GM11168 (cell line): ENCODE measurements around the gene INTS14.
"Not testable (repeated sequence)": the region's sequence is repeated elsewhere in the genome, so short reads cannot be mapped to it uniquely, and the experiment has no call there.

Source experiments
- in situ Hi-C: fragments of 300-500 bp; cut with MboI; formaldehyde crosslinking; loops from one replicate; pipeline ENCODE4 v1.12.0; 2022; ENCODE audit warnings: low sequenced_read_pairs; ENCODE audit not compliant: unreplicated experiment

The INTS14 gene

DNA sequence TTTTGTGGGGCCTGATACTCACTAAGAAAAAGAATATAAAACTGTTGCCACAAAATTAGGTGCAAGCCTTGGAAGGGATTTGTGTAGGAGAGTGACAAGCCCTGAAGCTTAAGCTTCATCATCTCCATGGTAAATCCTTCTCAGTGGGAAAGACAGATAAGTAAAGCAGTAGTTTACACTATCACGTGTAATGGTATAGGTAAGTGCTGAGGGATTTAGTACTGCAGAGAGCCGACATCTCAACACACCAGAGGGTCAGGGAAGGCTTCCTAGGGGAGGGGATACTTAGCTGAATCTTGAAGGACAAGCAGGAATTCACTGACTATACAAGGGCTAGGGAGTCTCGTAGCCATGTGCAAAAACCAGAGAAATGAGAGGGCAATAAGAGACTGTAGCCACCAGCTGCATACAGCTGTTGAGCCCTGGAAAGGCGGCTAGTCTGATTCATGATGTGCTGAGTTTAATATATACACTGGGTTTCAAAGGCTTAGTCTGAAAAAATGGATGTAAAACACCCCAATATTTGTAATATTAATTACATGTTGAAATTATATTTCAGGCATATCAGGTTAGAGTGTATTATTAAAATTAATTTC is 21.9 kb upstream of the INTS14 start:
- in situ Hi-C loops, result no loop called here

DNA sequence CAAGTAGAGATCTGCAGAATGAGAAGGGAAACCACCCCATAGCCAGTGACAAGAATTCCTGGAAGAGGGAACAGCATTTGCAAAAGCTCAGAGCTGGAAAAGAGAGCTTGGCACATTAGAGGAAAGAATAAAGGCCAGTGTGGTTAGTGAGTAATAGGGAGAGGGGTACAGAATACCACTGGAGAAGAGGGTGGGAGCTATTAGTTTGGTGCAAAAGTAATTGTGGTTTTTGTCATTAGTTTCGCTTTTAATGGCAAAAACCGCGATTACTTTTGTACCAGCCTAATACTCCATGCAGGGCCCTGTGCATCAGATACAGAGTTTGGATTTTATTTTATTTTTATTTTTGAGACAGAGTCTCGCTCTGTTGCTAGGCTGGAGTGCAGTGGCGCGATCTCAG is 20.6 kb upstream of the INTS14 start:
- in situ Hi-C loops, result no loop called here

DNA sequence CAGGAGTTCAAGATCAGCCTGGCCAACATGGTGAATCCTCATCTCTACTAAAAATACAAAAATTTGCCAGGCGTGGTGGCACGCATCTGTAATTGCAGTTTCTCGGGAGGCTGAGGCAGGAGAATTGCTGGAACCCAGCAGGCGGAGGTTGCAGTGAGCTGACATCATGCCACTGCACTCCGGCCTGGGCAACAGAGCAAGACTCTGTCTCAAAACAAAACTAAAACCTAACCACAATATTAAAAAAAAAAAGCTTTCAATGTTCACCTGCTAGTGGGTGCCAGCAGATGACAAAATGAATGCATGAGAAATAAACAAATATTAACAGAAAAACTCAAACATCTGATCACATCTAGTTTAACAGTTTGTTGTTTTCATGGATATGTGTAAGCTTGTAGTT is 19.8 kb upstream of the INTS14 start:
- in situ Hi-C loops, result no loop called here

DNA sequence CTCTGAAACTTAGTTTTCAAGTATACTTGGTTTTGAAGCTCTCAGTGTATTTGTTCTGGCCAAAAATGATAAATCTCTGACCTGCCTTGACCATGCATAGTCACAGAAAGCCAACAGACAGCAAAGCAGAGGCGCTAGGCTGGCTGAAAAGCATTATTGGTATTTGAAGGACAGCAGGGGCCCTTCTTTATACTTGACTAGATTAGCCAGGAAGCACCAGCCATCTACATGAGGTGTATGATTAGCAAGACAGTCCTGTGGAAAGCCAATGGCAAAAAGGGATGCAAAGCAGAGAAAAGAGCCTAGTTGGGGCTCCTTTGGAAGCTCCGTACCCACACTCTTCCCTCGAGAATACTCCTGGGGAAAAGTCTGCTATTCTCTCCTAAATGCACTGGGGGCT is 18.6 kb upstream of the INTS14 start:
- in situ Hi-C loops, result no loop called here

DNA sequence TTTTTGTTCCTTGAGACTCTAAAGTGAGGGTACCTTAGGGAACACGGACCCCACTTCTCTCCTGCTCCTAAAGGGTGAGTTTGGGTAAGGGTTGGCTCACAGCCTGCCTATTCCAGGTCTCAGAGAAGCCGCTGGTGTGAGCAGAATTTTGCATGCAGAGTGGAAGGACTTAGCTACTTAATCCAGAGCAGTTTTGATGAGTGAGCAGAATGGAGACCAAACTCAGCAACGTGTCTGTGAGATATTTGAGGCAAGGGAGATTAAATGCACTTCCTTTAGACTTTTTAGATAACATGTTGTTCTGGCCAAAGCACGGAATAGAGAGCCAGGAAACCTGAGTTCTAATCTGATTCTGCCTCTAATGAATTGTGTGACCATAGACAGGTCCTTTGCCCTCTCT is 15.9 kb upstream of the INTS14 start:
- in situ Hi-C loops, result no loop called here

DNA sequence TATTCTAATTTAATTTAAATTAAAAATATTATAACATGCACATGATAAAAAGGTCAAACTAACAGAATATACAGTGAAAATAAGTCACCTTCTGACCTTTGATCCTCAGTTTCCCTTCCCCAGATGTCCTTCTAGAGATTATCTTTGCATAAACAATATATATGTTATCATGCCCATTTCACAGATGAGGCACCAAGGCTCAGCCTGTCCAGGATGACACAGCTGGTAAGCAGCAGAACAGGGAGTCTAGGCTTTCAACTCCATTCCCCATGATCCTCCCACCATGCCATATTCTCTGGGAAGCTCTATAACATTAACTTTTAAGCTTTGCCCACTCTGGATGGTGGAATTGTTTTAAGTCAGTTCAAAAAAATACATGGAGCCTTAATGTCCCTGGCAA is 12.2 kb upstream of the INTS14 start:
- in situ Hi-C loops, result no loop called here

DNA sequence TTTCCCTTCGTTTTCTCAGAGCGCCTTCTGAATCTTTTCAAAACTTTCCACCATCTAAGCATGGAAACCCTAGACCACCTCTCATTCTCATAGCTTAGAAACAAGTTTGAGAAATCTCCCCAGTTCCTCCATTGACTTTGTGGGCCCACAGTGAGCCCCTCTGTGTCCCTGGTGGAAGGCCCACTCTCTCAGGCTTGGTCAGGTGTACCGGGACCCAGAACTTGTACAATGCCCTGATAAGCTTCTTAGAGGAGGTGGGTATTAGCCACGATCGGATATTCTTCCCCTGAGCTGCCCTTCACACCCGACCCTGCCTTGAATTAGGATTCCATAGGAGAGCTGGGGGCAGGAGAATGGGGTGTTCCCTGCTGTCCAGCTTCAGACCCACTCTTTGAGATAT is 10.7 kb upstream of the INTS14 start, which contains the start of gene SLC24A1:
Gene SLC24A1, plus strand, starts transcription at position 301 of the 400 bp plus-strand sequence. CDS start 2,143 bp downstream, outside the sequence.
- in situ Hi-C loops, result no loop called here

DNA sequence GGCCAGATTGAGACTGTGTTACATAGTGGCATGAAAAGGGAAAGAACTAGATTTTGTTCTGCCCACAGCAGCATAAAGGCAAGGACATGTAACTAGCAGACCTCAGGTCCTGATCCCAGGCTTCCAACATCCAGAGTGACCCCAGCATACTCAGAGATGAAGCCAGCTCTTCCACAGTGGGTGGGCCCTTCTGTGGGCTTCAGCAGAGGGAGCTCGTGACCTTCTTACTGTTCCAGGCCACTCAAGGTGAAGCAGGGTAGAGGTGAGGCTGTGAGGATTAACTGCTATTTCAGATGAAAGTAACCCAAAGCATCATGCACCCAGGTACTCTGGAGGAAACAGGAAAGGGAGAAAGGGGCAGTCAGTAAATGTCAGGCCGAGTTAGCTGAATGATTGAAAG is 9.9 kb upstream of the INTS14 start:
- in situ Hi-C loops, result no loop called here

DNA sequence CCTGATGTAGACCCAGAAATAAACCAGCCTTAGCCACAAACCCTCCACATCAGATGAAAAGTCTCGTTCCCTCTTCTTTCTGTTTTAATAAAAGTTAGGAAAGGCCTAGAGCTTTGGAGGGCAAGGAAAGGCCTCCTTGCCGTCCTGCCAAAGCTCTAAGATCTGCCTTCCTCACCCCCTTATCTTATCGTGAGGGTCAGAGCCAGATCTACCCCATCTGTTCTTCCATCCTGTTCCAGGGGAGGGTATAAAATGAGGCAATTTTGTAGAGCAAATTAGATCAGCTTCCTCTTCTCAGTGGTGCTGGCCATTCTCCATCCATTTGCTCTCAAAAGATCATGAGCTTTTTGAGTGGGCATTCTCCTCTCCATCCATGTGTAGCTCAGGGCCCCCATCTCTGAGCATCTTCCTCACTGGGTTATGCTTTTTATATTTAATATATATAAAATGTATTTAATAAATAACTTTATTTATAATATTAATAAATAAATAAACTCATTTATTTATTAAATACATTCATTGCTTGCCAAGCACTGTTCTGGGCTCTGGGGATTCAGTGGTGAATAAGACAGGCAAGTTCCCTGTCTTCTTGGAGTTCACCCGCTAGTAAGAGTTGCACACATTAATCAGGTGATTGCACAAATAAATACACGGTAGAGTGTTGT is 8.8 kb upstream of the INTS14 start:
- in situ Hi-C loops, result no loop called here

DNA sequence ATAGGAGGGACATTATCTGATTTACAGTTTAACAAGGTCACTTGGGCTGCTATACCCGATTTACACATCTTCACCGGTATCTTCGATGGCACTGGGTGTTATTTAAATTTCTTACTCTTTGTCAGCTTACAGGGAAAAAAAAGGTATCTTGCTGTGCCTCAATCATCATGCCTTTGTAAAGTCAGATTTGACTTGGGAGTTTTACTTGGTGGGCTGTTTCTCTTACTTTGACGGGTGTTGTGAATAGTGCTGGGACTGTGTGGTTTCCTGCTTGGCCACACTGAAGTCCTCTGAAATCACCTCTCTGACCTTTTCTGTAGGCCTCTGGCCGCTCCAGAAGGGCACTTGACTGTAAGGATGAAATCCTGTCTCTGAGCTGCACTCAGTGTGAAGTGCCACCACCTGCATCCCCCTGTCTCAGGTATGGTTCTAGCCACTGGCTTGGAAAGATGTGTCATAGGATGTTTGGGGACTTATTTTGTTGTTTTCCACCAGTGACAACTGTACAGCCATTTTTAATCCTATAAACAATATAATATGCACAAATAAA is 7.7 kb upstream of the INTS14 start:
- in situ Hi-C loops, result no loop called here

DNA sequence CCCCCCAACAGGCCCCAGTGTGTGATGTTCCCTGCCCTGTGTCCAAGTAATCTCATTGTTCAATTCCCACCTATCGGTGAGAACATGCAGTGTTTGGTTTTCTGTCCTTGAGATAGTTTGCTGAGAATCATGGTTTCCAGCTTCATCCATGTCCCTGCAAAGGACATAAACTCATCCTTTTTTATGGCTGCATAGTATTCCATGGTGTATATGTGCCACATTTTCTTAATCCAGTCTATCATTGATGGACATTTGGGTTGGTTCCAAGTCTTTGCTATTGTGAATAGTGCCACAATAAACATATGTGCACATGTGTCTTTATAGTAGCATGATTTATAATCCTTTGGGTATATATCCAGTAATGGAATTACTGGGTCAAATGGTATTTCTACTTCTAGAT is 5.0 kb upstream of the INTS14 start:
- in situ Hi-C loops, result not testable (repeated sequence)

DNA sequence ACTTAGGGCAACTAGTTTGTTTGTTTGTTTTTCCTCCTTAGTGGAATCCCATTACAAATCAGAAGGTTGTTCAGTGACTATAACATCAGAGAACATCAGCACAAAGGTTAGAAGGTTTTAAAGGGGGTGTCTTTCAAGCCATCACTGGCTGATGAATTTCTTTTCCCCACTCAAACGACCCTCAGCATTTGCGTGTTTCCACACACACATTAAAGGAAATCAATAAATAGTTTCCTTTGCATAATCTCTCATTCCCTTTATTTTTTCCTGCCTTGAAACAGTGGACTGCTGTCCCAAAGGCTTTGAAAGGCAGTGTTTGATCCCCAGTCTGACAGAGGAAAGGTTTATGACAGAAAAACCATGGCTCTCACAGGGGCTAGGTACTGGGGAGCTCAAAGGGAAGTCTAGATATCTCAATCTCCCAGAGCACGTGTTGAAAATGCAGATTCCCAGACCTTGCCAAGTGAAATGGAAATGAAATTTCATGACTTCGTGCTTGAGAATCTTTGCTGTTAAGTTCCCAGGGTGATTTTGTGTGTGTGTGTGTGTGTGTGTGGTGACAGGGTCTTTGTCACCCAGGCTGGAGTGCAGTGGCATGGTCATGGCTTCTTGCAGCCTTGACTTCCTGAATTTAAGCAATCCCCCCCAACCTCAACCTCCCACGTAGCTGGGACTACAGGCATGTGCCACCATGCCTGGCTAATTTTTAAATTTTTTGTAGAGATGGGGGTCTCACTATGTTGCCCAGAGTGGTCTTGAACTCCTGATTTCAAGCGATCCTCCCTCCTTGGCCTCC is 2.2 kb upstream of the INTS14 start:
- in situ Hi-C loops, result no loop called here

DNA sequence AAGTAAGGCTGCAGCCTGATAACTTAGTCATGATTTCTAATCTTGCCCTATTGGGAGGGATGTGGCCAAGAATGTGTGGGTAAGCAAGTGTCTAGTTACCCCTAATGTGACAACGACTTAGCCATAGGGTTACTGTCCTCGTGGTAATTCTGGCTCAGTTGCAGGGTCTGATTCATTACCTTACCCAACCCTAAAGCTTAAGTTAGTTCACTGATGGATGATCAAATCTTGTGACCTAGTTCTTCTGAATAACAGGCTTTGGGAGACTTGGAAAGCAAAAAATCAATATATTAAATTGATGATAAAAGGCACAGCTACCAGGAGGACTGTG is 1.6 kb upstream of the INTS14 start:
- in situ Hi-C loops, result no loop called here

DNA sequence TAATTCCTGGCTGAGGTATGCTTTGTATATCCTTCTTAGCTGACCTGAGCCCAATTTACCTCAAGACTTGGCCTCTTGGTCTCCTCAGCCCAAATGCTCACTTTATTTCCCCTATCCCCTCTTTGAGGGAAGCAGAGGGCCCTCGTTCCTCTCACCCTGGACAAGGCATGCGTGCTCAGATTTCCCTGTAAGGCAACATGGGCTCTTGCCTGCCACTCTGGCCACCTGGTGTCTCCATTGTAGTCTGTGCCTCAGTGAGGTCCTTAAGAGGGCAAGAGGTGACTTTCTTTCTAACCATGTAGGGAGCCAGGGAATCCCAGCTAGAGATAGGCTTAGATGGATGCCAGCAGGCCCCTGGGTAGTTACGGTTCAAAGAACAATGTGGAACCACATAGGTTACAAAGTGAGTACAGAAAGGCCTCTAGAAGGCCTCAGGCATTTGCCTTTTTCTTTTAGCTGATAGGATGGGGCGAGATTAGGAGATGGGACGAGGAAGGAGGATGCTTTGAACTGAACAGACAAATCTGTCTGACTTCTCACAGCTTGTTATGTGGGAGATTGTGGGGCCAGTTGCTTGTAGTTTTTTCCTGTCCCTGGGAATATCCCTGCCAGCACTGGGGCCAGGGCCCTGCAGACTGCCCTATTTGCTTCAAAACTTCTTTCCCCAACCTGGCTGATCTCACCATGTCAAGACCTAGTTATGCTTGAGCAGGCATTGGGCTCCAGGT is 1.1 kb upstream of the INTS14 start:
- in situ Hi-C loops, result no loop called here

DNA sequence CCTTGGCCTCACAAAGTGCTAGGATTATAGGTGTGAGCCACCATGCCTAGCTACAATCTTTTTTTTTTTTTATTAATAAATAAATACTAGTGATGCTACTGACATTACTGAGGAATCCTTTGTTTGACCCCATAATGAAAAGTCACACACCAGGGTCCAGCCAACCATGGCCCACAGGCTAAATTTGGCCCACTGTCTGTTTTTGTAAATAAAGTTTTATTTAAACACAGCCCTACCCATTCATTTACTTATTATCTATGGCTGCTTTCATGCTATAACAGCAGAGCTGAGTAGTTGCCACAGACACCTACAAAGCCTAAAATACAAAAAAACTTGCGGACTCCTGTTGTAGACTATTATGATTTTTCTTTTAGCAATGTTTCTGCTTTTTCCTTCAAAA is 7.4 kb downstream of the INTS14 start:
- in situ Hi-C loops, result no loop called here

DNA sequence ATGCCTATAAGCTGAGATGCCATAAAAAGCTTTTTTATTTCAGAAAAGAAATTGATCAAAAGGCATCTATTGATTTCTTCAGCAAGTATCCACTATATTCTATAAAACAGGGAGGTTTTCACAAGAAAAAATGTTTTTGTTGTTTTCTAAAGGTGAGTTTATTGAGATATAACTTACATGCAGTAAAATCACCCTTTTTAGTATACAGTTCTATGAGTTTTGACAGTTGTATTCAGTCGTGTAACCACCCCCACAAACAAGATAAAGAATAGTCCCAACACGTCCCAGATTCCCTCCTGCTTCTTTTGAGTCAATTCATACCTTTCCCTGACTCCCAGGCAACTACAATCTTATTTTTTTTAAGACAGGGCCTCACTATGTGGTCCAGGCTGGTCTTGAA is 7.8 kb downstream of the INTS14 start:
- in situ Hi-C loops, result no loop called here

DNA sequence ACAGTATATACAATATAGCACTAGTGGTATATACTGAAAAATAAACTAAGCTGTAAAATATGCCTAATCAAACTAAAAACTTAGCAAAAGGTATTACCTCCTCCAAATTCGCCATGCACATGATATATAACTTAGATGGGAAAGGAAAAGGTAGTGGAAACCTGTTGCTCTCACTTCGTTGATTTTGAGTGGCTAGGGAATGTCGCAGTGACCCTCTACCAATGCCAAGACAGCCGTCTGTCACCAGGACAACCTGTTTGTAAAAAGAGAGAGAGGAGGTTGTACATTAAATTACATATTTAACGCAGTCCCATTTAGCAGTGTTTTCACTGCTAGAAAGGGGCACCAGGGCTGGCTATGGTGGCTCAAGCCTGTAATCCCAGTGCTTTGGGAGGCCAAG is 11.3 kb downstream of the INTS14 start:
- in situ Hi-C loops, result no loop called here

DNA sequence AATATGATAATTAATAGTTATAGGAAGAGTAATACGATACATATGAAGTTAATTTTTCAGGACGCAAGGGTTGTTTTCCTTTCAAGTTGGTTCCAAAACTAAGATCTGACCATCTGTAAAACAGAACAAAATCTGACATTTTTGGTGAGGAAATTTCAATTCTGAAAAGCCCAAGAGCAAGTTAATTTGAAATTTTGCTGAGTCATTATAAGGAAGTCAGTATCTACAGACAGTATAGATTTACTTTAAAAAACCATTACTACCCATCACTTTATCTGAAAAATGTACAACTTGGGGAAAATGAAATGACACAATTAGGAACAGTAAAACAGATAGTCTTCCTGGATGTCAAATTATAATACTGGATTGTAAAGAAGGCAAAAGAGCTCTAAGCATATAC is 12.5 kb downstream of the INTS14 start:
- in situ Hi-C loops, result no loop called here

DNA sequence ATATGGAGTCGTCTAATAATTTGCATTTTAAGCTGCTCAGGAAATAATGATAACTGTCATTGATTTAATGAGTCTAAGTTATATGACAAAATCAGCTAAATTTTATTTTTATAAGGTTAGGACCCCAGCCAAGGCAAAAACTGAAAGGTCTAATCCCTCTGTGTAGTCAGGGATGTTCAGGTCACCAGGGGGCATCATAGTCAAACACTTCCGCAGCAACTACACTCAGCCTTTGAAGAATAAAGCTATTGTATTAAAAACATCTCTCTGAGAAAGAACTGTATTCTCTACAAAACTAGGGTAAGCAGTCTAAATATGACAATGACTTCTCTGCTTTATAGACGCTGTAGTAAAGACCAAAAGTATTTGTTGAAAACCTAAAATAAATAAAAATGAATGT is 15.0 kb downstream of the INTS14 start:
- in situ Hi-C loops, result no loop called here

DNA sequence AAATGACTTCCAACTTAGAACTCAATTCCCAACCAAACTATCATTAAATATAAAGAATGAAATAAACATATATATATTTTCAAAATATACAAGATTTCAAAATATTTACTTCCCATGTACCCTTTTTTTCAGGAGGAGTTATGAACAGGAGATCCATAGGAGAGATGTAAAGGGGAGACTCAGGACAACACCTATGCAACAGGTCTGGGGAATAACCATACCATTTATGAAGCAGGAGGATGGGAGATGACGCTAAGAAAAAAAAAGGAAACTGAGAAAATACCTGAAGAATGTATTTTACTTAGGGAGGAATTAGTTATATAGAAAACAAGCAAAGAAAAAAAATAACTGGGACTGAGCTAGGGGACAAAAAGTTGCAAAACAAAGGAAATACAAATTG is 23.8 kb downstream of the INTS14 start:
- in situ Hi-C loops, result no loop called here

DNA sequence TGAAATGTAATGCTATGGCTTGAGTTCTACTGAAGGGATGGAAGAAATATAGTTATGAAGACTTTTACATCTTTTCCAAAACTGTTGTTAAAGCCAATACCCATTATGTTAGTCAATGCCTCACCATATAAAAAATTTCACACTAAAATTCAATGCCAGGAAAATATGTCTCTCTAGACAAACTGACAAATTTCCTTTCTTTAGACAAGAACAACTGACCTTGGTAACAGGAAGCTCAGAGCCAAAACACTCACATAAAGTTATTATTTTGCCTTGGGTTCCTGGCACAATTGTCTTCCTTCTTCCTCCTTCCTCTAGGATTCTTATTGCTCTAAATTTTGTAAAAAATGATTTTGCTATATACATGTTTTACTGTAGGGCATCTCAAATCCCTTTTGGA is 26.7 kb downstream of the INTS14 start:
- in situ Hi-C loops, result no loop called here
